Measurements from ENCODE around the gene ABTB2. TPM values are rescaled to one million over a fixed set of nuclear protein-coding genes. Genes with fewer than 3 reads are reported as not detected.

Gene ABTB2
- total RNA-seq, 4 donors from 2014 or later, result 7.1 to 9.3 (median 7.7) TPM

DNA sequence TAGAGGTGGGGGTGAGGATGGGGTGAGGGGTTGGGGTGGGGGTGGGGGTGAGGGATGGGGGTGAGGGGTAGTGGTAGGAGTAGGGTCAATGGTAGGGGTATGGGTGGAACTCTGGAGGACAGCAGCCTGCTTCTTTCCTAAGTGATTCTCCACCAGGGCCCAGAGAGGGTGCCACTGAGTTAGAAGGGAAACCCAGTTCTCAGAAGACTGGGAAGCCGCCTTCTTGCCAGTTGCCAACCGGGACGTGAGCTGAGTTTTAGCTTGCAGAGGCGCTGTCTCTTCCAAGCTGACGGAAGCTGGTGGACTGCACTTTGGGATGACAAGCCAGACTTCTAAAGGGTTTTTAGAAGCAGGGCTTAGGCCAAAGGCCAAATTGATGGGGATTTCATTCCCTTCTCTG, 148.0 kb downstream of the ABTB2 start:
- DNase-seq (ENCODE audit: low spot score in 2 of 2), result no peak
- Histone ChIP-seq H3K4me3 (no peak overlapping the region), H3K36me3 (no peaks in the 10 kb centered on the region), H3K9me3 (no peaks in the 10 kb centered on the region), H3K4me1 (peaks cover 0 to 18% (median 12%) of the 10 kb centered on the region in 4 donors), H3K27ac (no peak overlapping the region), H3K27me3 (no peaks in the 10 kb centered on the region)
- WGBS, 2 donors, result 72 to 84% methylated on average over 4 to 5 of the region's 5 CpGs
- TF ChIP-seq EP300 (IDR thresholded peaks at IDR 0.05) (no peak), POLR2A (IDR thresholded peaks at IDR 0.05) (no peak)
- TF ChIP-seq, protein P1, sequence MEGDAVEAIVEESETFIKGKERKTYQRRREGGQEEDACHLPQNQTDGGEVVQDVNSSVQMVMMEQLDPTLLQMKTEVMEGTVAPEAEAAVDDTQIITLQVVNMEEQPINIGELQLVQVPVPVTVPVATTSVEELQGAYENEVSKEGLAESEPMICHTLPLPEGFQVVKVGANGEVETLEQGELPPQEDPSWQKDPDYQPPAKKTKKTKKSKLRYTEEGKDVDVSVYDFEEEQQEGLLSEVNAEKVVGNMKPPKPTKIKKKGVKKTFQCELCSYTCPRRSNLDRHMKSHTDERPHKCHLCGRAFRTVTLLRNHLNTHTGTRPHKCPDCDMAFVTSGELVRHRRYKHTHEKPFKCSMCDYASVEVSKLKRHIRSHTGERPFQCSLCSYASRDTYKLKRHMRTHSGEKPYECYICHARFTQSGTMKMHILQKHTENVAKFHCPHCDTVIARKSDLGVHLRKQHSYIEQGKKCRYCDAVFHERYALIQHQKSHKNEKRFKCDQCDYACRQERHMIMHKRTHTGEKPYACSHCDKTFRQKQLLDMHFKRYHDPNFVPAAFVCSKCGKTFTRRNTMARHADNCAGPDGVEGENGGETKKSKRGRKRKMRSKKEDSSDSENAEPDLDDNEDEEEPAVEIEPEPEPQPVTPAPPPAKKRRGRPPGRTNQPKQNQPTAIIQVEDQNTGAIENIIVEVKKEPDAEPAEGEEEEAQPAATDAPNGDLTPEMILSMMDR (IDR thresholded peaks at IDR 0.05), result no peak

DNA sequence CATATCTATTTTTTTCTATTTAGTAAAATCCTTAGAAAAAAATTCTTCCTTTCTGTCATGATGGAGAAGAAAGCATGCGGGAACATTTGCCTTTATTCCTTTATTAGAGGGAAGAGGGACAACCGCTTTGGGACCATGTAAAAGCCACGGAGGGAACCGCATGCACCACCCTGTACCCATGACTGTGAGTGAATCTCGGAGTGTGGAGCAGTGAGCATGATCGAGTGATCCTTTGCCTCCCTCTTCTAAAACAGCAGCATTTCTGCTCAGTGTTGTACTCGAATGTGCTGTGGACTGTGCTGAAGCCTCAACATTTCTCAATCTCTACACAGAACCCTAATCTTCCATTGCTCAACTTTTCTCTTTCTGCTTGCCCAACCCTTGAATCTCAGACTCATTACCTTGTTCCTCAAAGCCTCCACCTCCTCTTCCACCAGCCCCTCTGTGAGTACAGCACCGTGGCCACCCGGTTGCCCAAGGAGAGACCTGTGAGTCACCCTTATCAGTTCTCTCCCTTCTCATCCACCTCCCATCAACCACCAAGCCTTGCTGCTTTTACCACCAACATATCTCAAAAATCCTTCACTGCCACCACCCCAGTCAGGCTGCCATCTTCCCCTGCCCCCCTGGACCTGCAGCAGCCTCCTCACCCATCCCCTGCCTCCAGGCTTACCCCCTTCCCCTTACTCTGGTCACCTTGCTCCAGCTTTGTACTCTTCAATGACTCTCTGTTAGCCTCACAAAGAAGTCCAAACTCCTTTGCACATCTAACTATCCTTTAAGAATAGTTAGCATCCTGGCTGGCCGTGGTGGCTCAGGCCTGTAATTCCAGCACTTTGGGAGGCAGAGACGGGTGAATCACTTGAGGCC, 149.3 kb downstream of the ABTB2 start:
- Histone ChIP-seq H3K27me3 (no peaks in the 10 kb centered on the region), H3K9me3 (no peaks in the 10 kb centered on the region), H3K4me3 (no peak overlapping the region), H3K36me3 (peaks cover 0 to 12% (median 0%) of the 10 kb centered on the region in 3 donors), H3K27ac (no peak overlapping the region), H3K4me1 (peaks cover 0 to 14% (median 8%) of the 10 kb centered on the region in 4 donors)
- no peak for DNase-seq (ENCODE audit: low spot score in 2 of 2)
- TF ChIP-seq EP300 (IDR thresholded peaks at IDR 0.05) (no peak), POLR2A (IDR thresholded peaks at IDR 0.05) (no peak)
- TF ChIP-seq, protein P1 (IDR thresholded peaks at IDR 0.05), result no peak
- 85 to 91% methylated on average over 11 of the region's 11 CpGs for WGBS, 2 donors

DNA sequence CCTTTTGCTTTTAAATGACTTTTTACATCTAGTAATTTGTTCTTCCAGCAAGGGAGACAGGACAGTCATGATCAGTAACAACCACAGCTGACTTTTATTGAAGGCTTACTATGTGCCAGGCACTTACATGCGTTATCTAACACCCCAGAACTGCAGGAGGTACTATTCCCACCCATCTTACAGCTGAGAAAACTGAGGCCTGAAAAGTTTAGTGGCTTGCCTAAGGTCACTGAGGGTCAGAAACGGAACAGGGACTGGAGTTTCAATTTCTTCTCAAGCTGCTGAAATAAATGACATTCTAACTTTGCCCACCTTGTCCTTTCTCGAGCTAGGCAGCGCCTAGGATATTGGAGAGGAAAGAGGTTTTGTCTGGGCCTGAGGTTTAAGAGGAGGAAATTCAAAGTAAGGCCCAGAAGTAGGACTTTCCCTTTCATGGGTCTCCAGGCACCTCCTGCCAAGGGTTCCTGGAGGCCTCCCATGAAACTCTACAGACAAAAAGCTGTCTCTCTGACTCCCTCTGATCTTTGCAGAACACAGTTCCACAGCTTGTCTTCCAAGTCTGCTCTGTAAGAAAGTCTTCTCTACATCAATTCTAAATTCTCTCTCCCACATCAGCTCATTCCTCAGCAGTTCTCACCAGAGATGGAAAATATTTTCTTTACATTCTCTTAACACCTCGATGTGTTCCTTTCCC, 150.2 kb downstream of the ABTB2 start:
- Histone ChIP-seq H3K27ac (no peak overlapping the region), H3K27me3 (no peaks in the 10 kb centered on the region), H3K9me3 (no peaks in the 10 kb centered on the region), H3K4me1 (peaks cover 0 to 13% (median 6%) of the 10 kb centered on the region in 4 donors), H3K4me3 (no peak overlapping the region), H3K36me3 (peaks cover 0 to 20% (median 0%) of the 10 kb centered on the region in 3 donors)
- 82 to 86% methylated on average over 5 of the region's 5 CpGs for WGBS, 2 donors
- TF ChIP-seq POLR2A (IDR thresholded peaks at IDR 0.05), result no peak
- TF ChIP-seq EP300 (IDR thresholded peaks at IDR 0.05), result no peak
- TF ChIP-seq, protein P1 (IDR thresholded peaks at IDR 0.05), result no peak
- no peak for DNase-seq (ENCODE audit: low spot score in 2 of 2)

DNA sequence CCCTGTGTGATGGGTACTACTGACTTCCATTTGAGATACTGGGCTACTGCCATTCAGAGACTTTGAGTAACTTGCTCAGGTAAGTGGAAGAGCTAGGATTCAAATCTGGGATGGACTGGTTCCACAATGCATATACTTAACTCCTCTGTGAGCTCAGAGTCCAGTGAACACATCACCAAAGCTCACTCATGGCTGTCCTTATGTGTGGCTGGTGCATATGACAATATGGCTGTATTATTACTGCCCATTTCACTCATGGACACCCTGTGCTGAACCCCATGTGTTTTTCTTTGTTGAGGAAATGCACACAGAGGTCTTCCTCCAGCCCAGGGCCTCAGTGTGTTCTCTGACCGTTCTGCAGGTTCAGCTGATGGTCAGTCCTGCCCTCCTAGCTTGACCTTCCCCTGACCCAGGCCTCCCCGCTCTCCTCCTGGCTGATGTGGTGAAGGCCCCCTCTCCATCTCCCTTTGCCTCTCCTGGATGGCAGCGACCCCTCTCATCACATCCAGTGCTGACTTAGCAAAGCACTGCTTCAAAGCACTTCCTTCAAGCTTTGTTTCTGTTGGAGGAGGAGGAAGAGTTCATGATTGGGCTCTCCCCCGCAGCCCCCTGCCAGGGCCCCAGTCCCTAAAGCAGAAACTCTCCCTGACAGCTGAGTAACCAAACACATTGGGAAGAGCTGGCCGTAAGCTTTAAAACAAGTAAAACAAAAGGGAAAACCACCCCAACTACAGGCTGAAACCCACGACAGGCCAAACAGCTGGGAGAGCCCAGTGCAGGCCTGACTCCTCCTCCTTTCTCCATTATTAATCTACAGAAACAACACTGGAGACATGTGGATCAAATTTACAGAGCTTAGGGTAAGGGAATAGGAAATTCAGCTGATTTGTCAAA, 151.2 kb downstream of the ABTB2 start:
- no peak for DNase-seq (ENCODE audit: low spot score in 2 of 2)
- Histone ChIP-seq H3K27me3 (no peaks in the 10 kb centered on the region), H3K4me1 (peaks cover 0 to 13% (median 6%) of the 10 kb centered on the region in 4 donors), H3K36me3 (peaks cover 0 to 20% (median 0%) of the 10 kb centered on the region in 3 donors), H3K4me3 (no peak overlapping the region), H3K27ac (no peak overlapping the region), H3K9me3 (no peaks in the 10 kb centered on the region)
- WGBS, 2 donors, result 32 to 45% methylated on average over 6 of the region's 6 CpGs
- TF ChIP-seq, protein P1 (IDR thresholded peaks at IDR 0.05), result no peak
- no peak for TF ChIP-seq EP300 (IDR thresholded peaks at IDR 0.05)
- no peak for TF ChIP-seq POLR2A (IDR thresholded peaks at IDR 0.05)

Measured in tibial nerve (tissue), 4 donors.